Activated T-cell treated with anti-CD3 and anti-CD28 coated beads, Interleukin-2, amount 50 U/mL, for 72 hours (primary cell): ENCODE measurements around the gene CGB1. TPM values are rescaled to one million over a fixed set of nuclear protein-coding genes. Genes with fewer than 3 reads are reported as not detected.

Experiments
- ATAC-seq, 2 donors: fragments of 150-1000 bp; cut with Tn5 transposase; replicated peaks in 1 of 2; 2 replicates each; pipeline ENCODE4 v1.10.0; 2021; ENCODE audit warnings: moderate library complexity in 2 of 2, mild to moderate bottlenecking in 1 of 2
- DNase-seq, 2 donors: peaks; one replicate each; pipeline ENCODE4 v3.0.0; 2021 to 2022; ENCODE audit warnings: mixed read lengths in 1 of 2
- H3K27ac Mint-ChIP-seq: one replicate; pipeline ENCODE4 v1.8.0; 2022; ENCODE audit warnings: mild to moderate bottlenecking, moderate library complexity, mixed read lengths
- H3K27me3 Mint-ChIP-seq: one replicate; pipeline ENCODE4 v1.8.0; 2022; ENCODE audit warnings: low read depth, mixed read lengths
- H3K36me3 Mint-ChIP-seq, 2 donors: one replicate each; pipeline ENCODE4 v1.8.0; 2022; ENCODE audit warnings: mixed read lengths in 2 of 2, mild to moderate bottlenecking in 1 of 2; ENCODE audit not compliant: insufficient read depth in 2 of 2
- H3K4me1 Mint-ChIP-seq: one replicate; pipeline ENCODE4 v1.8.0; 2022; ENCODE audit warnings: low read depth, mixed read lengths
- H3K4me3 Mint-ChIP-seq, 2 donors: one replicate each; pipeline ENCODE4 v1.8.0; 2022; ENCODE audit warnings: mild to moderate bottlenecking in 2 of 2, mixed read lengths in 2 of 2, moderate library complexity in 2 of 2
- H3K9me3 Mint-ChIP-seq, 2 donors: one replicate each; pipeline ENCODE4 v1.8.0; 2022; ENCODE audit warnings: mixed read lengths in 2 of 2
- total RNA-seq, 2 donors: library from RNA; stranded (reverse); gene quantifications; one replicate each; pipeline ENCODE4 v1.2.3, GENCODE V29; 2022

The CGB1 gene
- total RNA-seq, 2 donors from 2014 or later: not detected

DNA sequence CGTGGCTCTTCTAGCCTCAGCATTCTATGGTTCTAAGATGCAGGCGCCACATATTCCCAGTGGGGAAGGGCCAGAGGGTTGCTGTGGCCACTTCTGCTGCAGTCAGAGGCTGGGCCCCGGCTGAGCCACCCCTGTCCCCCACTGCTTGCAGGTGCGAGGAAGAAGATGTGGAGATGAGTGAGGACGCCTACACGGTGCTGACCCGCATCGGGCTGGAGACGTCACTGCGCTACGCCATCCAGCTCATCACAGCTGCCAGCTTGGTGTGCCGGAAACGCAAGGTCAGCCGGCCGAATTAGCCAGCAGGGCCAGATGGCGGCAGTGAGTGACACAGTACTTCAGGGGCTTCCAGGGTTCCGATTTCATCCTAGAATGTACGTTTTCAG is 21.8 kb downstream of the CGB1 start:
- H3K9me3 Mint-ChIP-seq: no peaks in the 10 kb centered on the region
- no peak for DNase-seq
- H3K36me3 Mint-ChIP-seq: peaks cover 1 to 7% of the 10 kb centered on the region in 2 donors
- H3K4me3 Mint-ChIP-seq: no peak overlapping the region
- no peak for ATAC-seq
- peaks cover 13% of the 10 kb centered on the region for H3K4me1 Mint-ChIP-seq
- H3K27me3 Mint-ChIP-seq: peaks cover 11% of the 10 kb centered on the region
- H3K27ac Mint-ChIP-seq: no peak overlapping the region

DNA sequence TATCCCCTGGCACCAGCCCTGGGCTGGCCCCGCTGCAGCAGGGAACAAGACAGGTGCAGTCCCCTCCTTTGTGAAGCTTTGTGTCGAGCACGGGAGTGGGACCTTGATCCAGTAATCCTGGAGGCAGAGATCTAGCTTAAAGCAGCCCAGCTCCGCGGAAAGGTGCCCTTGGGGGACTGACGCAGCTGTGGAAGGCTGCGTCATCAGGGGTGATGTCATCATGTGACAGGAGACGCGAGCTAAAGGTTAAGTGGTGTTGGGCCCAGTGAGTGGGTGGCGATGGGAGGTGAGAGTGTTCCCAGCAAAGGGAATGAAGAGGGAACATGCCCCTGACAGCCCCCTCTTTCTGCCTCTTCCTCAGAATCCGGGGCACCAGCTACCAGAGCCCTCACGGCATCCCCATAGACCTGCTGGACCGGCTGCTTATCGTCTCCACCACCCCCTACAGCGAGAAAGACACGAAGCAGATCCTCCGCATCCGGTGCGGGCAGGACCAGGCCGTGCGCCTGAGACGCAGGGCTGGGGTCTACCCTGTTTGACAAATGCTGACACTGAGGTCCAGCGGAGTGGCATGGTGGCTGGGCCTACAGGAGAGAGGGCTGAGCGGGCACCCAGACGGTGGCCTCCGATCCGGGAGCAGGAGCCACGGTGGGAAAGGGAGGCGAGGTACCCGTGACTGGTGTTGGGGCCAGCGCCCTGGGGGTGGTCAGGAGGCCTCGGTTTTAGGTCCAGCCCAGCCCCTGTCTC is 22.4 kb downstream of the CGB1 start:
- no peak for DNase-seq
- no peak for ATAC-seq
- Mint-ChIP-seq H3K4me1 (peaks cover 11% of the 10 kb centered on the region), H3K9me3 (no peaks in the 10 kb centered on the region), H3K27ac (no peak overlapping the region), H3K27me3 (peaks cover 6% of the 10 kb centered on the region), H3K36me3 (peaks cover 1 to 7% of the 10 kb centered on the region in 2 donors), H3K4me3 (no peak overlapping the region)

DNA sequence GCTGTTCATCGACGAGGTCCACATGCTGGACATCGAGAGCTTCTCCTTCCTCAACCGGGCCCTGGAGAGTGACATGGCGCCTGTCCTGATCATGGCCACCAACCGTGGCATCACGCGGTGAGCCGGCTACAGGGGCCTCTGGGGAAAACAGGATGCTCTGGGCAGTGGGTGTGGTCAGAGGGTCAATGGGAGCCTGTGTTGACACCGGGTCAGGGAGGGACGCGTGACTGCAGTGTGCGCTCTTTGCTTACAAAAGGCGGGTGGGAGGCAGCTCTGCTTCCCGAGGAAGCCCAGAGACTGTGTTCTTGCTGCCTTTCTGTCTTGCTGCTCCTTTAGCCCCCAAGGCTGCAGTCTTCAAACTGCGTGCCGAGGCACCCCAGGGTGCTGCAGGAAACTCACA is 25.5 kb downstream of the CGB1 start:
- H3K27me3 Mint-ChIP-seq: no peaks in the 10 kb centered on the region
- ATAC-seq (no peak), DNase-seq (no peak)
- H3K36me3 Mint-ChIP-seq: peaks cover 1 to 8% of the 10 kb centered on the region in 2 donors
- no peak overlapping the region for H3K27ac Mint-ChIP-seq
- no peaks in the 10 kb centered on the region for H3K4me1 Mint-ChIP-seq
- no peak overlapping the region for H3K4me3 Mint-ChIP-seq
- no peaks in the 10 kb centered on the region for H3K9me3 Mint-ChIP-seq

DNA sequence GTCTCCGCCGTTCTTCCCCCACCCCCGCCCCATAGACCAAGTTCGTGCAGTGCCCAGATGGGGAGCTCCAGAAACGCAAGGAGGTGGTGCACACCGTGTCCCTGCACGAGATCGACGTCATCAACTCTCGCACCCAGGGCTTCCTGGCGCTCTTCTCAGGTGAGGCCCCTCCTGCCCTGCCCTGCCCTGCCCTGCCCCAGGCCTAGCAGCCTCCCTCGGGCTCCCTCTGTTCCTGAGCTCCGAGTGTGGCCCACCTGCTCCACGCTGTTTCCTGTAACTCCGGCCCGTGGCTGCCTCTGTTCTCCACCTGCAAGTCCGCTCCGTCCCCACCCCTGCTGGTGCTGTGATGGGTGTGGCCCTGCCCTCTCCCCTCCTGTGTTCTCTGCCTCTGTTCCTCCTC is 26.2 kb downstream of the CGB1 start:
- H3K36me3 Mint-ChIP-seq: peaks cover 1 to 6% of the 10 kb centered on the region in 2 donors
- H3K27ac Mint-ChIP-seq: no peak overlapping the region
- H3K4me1 Mint-ChIP-seq: no peaks in the 10 kb centered on the region
- H3K9me3 Mint-ChIP-seq: no peaks in the 10 kb centered on the region
- DNase-seq (no peak), ATAC-seq (no peak)
- no peak overlapping the region for H3K4me3 Mint-ChIP-seq
- H3K27me3 Mint-ChIP-seq: no peaks in the 10 kb centered on the region

DNA sequence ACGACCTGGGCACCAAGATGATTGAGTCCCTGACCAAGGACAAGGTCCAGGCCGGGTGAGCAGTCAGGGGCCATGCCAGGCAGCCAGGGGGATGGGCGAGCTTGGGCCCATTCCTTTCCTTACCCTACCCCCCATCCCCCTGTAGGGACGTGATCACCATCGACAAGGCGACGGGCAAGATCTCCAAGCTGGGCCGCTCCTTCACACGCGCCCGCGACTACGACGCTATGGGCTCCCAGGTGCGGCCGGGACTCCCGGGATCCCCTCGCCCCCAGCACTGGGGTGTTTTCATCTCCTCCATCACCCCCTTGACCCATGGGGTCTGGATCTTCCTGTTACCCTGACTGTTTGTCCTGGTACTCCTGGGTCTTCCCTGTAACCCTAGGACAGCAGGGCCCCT is 26.9 kb downstream of the CGB1 start:
- Mint-ChIP-seq H3K4me1 (no peaks in the 10 kb centered on the region), H3K4me3 (no peak overlapping the region), H3K27ac (no peak overlapping the region), H3K27me3 (no peaks in the 10 kb centered on the region), H3K36me3 (peaks cover 4 to 6% of the 10 kb centered on the region in 2 donors), H3K9me3 (no peaks in the 10 kb centered on the region)
- ATAC-seq (no peak), DNase-seq (no peak)

DNA sequence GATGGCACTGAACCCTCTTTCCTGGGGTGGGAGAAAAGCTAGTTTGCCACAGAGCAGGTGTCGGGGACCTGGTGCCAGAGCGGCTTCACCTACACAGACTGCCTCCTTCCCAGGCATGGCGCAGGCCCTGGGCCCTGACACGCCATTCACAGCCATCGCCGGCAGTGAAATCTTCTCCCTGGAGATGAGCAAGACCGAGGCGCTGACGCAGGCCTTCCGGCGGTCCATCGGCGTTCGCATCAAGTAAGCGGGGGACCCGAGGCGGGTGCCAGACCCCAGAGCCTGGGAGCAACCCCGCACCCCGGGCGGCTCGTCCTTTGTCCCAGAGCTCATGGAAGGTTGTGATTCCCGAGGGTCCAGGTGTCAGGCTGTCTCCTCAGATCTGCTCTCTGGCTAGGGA is 29.8 kb downstream of the CGB1 start:
- no peak overlapping the region for H3K27ac Mint-ChIP-seq
- DNase-seq (no peak), ATAC-seq (no peak)
- peaks cover 5 to 11% of the 10 kb centered on the region in 2 donors for H3K36me3 Mint-ChIP-seq
- no peak overlapping the region for H3K4me3 Mint-ChIP-seq
- H3K4me1 Mint-ChIP-seq: no peaks in the 10 kb centered on the region
- no peaks in the 10 kb centered on the region for H3K27me3 Mint-ChIP-seq
- no peaks in the 10 kb centered on the region for H3K9me3 Mint-ChIP-seq

DNA sequence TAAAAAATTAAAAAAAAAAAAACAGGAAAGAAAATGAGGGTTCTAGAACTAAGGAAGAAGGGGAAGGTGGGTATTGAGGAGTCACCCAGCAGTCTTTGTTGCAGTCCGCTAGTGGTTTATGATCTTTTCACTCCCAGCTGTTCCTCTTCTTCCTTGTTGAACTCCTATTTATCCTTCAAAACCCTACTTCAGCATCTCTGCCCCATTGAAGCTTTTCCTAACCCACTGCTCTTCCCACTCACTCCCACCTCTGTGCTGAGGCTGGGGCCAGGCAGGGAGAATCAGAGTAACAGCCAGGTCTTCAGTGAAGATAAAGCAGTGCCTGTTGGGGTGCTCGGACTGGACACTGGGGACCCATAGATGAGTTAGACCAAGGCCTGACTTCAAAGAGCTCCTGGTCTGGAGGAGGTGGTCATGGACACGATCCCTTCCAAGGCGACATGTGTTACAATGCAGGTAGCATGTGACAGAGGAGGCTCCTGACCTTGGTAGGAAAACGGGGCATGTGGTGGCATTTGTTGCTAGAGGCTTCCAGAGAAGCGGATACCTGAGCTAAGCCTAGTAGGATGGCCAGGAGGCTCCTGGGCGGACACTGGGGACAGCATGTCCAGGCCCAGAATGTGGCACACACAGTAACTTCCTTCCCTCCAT is 31.6 kb downstream of the CGB1 start:
- Mint-ChIP-seq H3K4me3 (no peak overlapping the region), H3K27ac (no peak overlapping the region)

DNA sequence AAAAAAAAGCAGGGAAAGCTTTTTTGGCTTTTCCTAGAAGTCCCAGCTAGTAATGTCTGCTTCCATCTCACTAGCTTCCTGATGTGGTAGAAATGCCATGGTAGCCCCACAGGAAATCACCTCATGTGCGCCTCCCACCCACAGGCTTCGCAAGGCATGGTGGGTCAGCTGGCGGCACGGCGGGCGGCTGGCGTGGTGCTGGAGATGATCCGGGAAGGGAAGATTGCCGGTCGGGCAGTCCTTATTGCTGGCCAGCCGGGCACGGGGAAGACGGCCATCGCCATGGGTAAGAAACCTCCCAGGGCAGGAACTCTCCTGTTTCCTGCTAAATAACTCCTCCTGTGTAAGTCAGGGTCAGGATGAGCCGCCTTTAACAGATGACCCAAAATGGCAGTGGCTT is 32.6 kb downstream of the CGB1 start:
- no peak overlapping the region for H3K27ac Mint-ChIP-seq
- H3K27me3 Mint-ChIP-seq: no peaks in the 10 kb centered on the region
- H3K4me3 Mint-ChIP-seq: no peak overlapping the region
- no peaks in the 10 kb centered on the region for H3K9me3 Mint-ChIP-seq
- ATAC-seq (no peak), DNase-seq (no peak)
- H3K36me3 Mint-ChIP-seq: peaks cover 4 to 6% of the 10 kb centered on the region in 2 donors
- peaks cover 8% of the 10 kb centered on the region for H3K4me1 Mint-ChIP-seq

More for the DNA sequence above, 31.6 kb downstream of the CGB1 start:
- no peaks in the 10 kb centered on the region for H3K4me1 Mint-ChIP-seq
- ATAC-seq (no peak), DNase-seq (no peak)
- H3K9me3 Mint-ChIP-seq: no peaks in the 10 kb centered on the region
- H3K36me3 Mint-ChIP-seq: peaks cover 5 to 6% of the 10 kb centered on the region in 2 donors
- no peaks in the 10 kb centered on the region for H3K27me3 Mint-ChIP-seq

DNA sequence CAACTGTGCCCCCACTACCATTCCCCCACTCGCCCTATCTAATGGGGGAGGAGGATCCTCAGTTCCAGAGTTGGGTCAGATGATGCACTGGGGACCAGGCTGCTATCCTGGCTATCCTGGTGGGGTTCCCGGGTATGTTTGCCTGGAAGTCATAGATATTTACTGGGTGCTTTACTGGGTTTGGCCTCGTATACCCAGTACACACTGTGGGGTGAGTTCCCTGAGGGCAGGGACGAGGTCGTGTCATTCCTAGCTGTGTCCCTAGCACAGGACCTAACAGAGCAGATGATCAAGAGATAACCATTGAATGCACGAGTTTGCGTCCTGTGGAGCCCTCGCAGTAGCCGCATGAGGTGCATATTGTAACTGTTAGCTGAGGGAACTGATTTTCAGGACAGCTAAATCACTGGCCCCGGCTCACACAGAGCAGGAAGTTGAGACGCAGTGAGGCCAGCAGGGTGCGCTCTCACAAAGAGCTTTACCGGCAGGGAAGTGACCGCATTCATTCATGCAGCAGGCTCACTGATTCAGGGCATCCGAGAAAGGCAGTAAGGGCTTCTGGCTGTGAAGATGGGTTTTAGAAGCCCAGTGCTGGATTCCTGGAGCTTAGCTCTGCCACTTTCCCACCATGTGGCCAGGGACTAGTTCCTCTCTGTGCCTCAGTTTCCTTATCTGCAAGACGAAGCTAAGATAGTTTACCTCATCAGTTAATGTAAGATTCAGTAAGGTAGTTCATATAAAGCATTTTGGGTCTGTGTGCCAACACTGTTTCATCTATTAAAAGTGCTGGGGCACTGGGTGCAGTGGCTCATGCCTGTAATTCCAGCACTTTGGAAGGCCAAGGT is 37.0 kb downstream of the CGB1 start:
- no peaks in the 10 kb centered on the region for H3K9me3 Mint-ChIP-seq
- peaks cover 26% of the 10 kb centered on the region for H3K4me1 Mint-ChIP-seq
- H3K27me3 Mint-ChIP-seq: no peaks in the 10 kb centered on the region
- DNase-seq (peak; percentile 67 to 71), ATAC-seq (peak; percentile 73 to 88)
- H3K27ac Mint-ChIP-seq: no peak overlapping the region
- peaks cover 1 to 10% of the 10 kb centered on the region in 2 donors for H3K36me3 Mint-ChIP-seq
- no peak overlapping the region for H3K4me3 Mint-ChIP-seq

DNA sequence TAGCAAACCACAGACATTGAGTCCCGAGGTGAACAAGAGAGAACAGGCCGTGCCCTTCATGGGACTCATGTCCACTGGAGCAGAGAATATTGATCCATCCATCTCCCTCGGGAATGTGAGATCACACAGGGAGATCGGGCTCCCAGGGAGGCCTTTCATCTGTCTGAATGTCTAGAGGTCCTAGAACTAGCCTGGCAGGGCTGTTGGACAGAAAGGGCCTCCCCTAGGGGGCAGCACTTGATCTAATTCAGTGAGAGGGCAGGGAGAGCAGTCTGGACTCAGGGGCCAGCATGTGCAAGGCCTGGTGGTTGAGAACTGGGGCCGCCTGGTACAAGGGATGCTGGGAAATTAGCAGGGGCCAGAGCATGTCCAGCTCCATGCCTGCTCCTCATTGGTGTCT is 38.7 kb downstream of the CGB1 start:
- no peak overlapping the region for H3K27ac Mint-ChIP-seq

DNA sequence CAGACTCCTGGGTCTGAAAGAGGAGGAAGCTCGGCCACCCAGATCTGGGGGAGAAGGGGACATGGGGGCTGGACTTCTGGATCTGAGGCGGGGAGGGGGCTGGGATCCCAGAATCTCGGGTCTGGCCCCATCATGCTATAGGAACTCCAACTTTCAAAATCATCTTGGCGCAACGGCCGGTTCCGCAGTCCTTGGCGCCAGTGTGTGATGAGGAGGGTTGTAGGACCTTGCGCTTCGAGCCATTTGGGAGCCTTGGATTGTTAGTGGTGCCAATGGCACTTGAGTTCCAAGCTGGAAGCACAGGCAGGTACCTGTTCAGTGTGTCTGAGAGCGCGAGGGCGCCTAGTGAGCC is 42.7 kb downstream of the CGB1 start:
- Mint-ChIP-seq H3K4me3 (peak overlapping the region; percentile 90 to 99), H3K27ac (peak overlapping the region; percentile 91), H3K4me1 (peaks cover 46% of the 10 kb centered on the region), H3K9me3 (no peaks in the 10 kb centered on the region), H3K36me3 (peaks cover 2 to 7% of the 10 kb centered on the region in 2 donors), H3K27me3 (no peaks in the 10 kb centered on the region)
- DNase-seq: no peak
- no peak for ATAC-seq

More for the DNA sequence above, 38.7 kb downstream of the CGB1 start:
- Mint-ChIP-seq H3K4me1 (peaks cover 39% of the 10 kb centered on the region), H3K4me3 (no peak overlapping the region), H3K9me3 (no peaks in the 10 kb centered on the region), H3K36me3 (peaks cover 3 to 7% of the 10 kb centered on the region in 2 donors), H3K27me3 (no peaks in the 10 kb centered on the region)
- peak; percentile 65 to 73 for DNase-seq
- no peak for ATAC-seq

DNA sequence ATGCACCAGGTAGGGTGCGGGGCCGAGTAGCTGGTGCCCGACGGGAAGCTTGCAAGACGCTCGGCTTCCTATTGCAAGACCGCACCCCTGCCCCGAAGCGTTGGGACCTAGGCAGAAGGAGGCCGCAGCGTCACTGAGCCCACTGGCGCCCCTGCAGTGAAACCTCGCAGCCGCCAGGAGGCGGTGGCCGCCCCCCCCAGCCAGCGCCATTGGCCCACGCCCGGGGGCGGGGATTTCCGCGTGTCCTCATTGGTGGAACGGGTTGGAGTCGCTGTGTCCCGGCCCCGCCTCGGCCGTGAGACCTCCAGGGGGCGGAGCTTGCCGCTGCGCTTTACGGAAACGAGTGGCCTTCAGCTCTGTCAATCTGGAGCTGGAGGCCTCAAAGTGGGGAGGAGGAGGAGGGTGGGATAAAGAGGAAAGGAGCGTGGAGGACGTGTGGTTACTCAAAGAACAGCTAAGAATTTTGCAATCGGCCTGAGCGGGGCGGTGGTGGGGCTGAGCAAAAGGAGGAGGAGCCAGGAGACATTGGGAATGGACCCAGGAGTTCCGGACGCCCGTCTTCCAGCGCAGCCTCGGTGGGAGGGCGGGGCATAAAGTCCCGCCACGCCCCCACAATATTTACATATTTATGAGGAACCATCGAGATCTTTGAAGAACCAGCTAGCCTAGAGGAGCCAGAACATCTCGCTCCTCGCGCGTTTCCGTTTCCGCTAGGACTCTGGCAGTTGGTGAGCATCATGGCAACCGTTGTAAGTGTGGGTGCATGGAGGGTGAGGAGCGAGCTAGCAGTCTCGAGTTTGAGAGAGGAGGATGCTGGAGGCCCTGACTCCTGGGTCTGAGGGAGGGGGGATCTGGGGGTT is 43.3 kb downstream of the CGB1 start, which contains the start of the genes GYS1 and RUVBL2:
Gene GYS1 (minus strand): TSS at position 135 of the 860 bp plus-strand sequence. CDS start 197 bp downstream, outside the sequence.
Gene RUVBL2 (plus strand): TSS at position 713 of the 860 bp plus-strand sequence. CDS start 25 bp downstream, at position 738.
- Mint-ChIP-seq H3K4me3 (peak within 1 kb of the TSS; percentile 90 to 99), H3K36me3 (peaks cover 4 to 7% of the 10 kb centered on the region in 2 donors), H3K4me1 (peaks cover 46% of the 10 kb centered on the region), H3K27me3 (no peaks in the 10 kb centered on the region), H3K9me3 (no peaks in the 10 kb centered on the region), H3K27ac (peak within 1 kb of the TSS; percentile 91)
- peak; percentile 100 for DNase-seq
- peak; percentile 93 for ATAC-seq
